Smooth muscle cell (in vitro differentiated cells): ENCODE data around the gene ADAM15. TPM values are rescaled to one million over a fixed set of nuclear protein-coding genes. Genes with fewer than 3 reads are reported as not detected.

Experiments used
- DNase-seq: peaks from one replicate; lab custom pipeline; 2025; ENCODE audit not compliant: unreplicated experiment; lab: John Stamatoyannopoulos, UW
- H2AFZ ChIP-seq: fragments of 200-600 bp; sonication (generic); 2 replicates; pipeline ENCODE4 v1.6.0; 2016; ENCODE audit warnings: antibody characterized with exemption, low read depth, mild to moderate bottlenecking
- H3F3A ChIP-seq: fragments of 200-600 bp; sonication (generic); 2 replicates; pipeline ENCODE4 v1.6.0; 2017; ENCODE audit warnings: antibody characterized with exemption, low read depth
- H3K27ac ChIP-seq: fragments of 200-600 bp; sonication (generic); 2 replicates; pipeline ENCODE4 v1.5.1; 2016; ENCODE audit warnings: low read depth, mild to moderate bottlenecking
- H3K27me3 ChIP-seq: fragments of 200-600 bp; sonication (generic); 2 replicates; pipeline ENCODE4 v1.6.1; 2016; ENCODE audit warnings: low read depth, mild to moderate bottlenecking
- H3K36me3 ChIP-seq: fragments of 200-600 bp; sonication (generic); 2 replicates; pipeline ENCODE4 v1.5.1; 2016; ENCODE audit warnings: low read depth
- H3K4me1 ChIP-seq: fragments of 200-600 bp; sonication (generic); 2 replicates; pipeline ENCODE4 v1.5.1; 2016; ENCODE audit warnings: low read depth
- H3K4me2 ChIP-seq: fragments of 200-600 bp; sonication (generic); 2 replicates; pipeline ENCODE4 v1.6.0; 2016; ENCODE audit warnings: mild to moderate bottlenecking
- H3K4me3 ChIP-seq: fragments of 200-600 bp; sonication (generic); 2 replicates; pipeline ENCODE4 v1.5.1; 2016; ENCODE audit warnings: mild to moderate bottlenecking
- H3K79me2 ChIP-seq: fragments of 200-600 bp; sonication (generic); 2 replicates; pipeline ENCODE4 v1.6.0; 2016; ENCODE audit warnings: low read depth, mild to moderate bottlenecking
- H3K9ac ChIP-seq: fragments of 200-600 bp; sonication (generic); 2 replicates; pipeline ENCODE4 v1.6.0; 2016; ENCODE audit warnings: low read depth
- H3K9me3 ChIP-seq: fragments of 200-600 bp; sonication (generic); replicated peaks from 2 replicates; pipeline ENCODE4 v1.5.1; 2016; ENCODE audit warnings: low read depth
- H4K20me1 ChIP-seq: fragments of 200-600 bp; sonication (generic); 2 replicates; pipeline ENCODE4 v1.6.0; 2016; ENCODE audit warnings: low read depth
- CTCF ChIP-seq: fragments of 200-600 bp; sonication (generic); IDR thresholded peaks from 2 replicates; pipeline ENCODE4 v1.5.1; 2017; ENCODE audit warnings: borderline replicate concordance, mild to moderate bottlenecking, antibody characterized with exemption; ENCODE audit not compliant: insufficient read depth, poor library complexity, severe bottlenecking
- WGBS: methylation state at CpG from one replicate; pipeline ENCODE4 v1.1.7; 2016; ENCODE audit warnings: low lambda C conversion rate; 5-methylcytosine and 5-hydroxymethylcytosine counted together
- polyA plus RNA-seq: library from polyadenylated mRNA; unstranded; fragments of >200 nt; fragmentation: Nextera tagmentation; extraction: Ambion mirVana; gene quantifications from 2 replicates; pipeline ENCODE4 v1.2.1, GENCODE V29; 2016
- total RNA-seq: library from RNA; depleted of rRNA; stranded (reverse); fragments of >200 nt; gene quantifications from 2 replicates; pipeline ENCODE4 v1.2.3, GENCODE V29; 2014

Gene ADAM15
- total and polyA plus RNA-seq, 2 experiments from 2014 or later: 41.2 to 45.4 TPM

DNA sequence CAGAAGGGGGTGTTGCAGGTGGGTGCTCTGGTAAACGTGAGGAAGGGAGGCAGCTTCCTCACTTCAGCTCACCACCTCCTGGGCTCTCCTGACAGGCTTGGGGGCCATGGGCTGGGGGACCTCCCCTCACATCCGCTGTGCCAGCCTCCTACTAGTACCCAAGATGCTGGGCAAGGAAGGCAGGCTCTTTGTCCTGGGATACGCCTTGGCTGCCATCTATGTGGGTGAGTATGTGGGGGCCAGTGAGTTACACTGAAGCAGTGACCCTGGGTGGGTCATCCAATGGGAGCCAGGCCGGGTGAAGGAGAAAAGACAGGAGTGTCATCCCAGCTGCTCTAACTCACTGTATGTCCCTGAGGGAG, 11.8 kb upstream of the ADAM15 start:
- WGBS: 84% methylated on average over 4 of the region's 4 CpGs

DNA sequence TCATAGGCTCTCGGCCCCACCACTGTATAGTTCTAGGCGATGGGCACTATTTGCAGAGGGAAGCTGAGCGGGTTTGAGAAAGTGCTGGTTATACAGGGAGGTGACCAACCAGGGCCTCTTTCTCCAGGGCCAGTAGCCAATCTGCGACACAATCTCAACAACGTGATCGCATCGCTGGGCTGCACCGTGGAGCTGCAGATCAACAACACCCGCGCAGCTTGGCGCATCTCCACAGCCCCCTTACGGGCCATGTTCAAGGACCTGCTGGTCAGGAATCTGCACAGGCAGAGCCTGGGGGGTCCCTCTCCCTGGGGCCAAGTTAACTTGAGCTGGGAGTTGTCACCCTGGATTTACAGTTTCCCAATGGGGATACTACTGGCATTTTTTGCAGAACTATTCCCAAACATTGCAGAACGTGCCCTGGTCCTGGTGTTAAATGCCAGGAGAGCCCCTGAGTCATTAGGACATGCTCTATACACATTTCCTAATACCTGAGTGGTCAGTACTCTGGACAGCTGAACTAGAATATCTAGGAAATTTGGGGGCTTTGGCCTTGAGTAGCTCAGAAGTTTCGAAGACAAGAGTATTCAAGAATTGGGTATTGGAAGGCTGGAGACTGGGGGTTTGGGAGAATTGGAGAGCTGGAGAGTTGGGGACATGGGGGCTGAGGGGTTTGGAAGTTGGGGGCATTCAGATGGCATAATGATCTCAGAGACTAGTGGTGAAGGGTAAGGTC, 10.6 kb upstream of the ADAM15 start:
- no peak overlapping the region for H3K27ac ChIP-seq
- no peaks in the 10 kb centered on the region for H3K79me2 ChIP-seq
- H3K4me1 ChIP-seq: peaks cover 3% of the 10 kb centered on the region
- H2AFZ ChIP-seq: no peak overlapping the region
- H3K9ac ChIP-seq: no peak overlapping the region
- no peaks in the 10 kb centered on the region for H3F3A ChIP-seq
- H3K4me3 ChIP-seq: no peak overlapping the region
- no peaks in the 10 kb centered on the region for H3K36me3 ChIP-seq
- no peak for DNase-seq
- H3K27me3 ChIP-seq: no peaks in the 10 kb centered on the region
- H3K9me3 ChIP-seq: no peaks in the 10 kb centered on the region
- no peak for TF ChIP-seq CTCF
- WGBS: 88% methylated on average over 12 of the region's 14 CpGs
- no peak overlapping the region for H3K4me2 ChIP-seq
- no peaks in the 10 kb centered on the region for H4K20me1 ChIP-seq

More for the DNA sequence above, 11.8 kb upstream of the ADAM15 start:
- Histone ChIP-seq H3K4me2 (no peak overlapping the region), H3K27ac (no peak overlapping the region), H3F3A (no peaks in the 10 kb centered on the region), H2AFZ (no peak overlapping the region), H3K4me3 (no peak overlapping the region), H3K36me3 (no peaks in the 10 kb centered on the region), H3K79me2 (no peaks in the 10 kb centered on the region), H3K4me1 (no peaks in the 10 kb centered on the region), H3K9me3 (no peaks in the 10 kb centered on the region), H3K9ac (no peak overlapping the region), H3K27me3 (no peaks in the 10 kb centered on the region), H4K20me1 (no peaks in the 10 kb centered on the region)
- DNase-seq: no peak
- no peak for TF ChIP-seq CTCF

DNA sequence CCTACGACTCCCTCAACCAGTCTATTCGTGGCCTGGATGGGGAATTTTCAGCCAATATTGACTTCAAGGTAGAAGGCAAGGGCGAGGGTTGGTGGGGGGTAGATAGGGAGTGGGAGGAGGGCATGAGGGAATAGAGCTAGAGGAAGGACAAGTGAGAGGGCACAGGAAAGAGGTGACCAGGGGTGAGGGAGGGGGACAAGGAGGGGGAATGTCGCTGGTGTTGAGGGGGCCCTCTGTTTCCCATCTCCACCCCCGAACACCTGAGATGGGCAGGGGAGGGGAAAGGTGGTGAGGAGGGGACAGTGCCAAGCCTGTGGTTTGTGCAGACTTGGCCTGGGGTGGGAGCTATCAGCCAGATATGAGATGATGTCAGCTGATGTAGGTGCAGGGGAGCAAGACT, 8.3 kb upstream of the ADAM15 start:
- Histone ChIP-seq H3K27me3 (no peaks in the 10 kb centered on the region), H3K79me2 (no peaks in the 10 kb centered on the region), H3K9me3 (no peaks in the 10 kb centered on the region), H2AFZ (no peak overlapping the region), H3K9ac (no peak overlapping the region), H3K4me1 (peaks cover 3% of the 10 kb centered on the region), H3K27ac (no peak overlapping the region), H4K20me1 (no peaks in the 10 kb centered on the region), H3K4me2 (no peak overlapping the region), H3F3A (no peaks in the 10 kb centered on the region), H3K4me3 (no peak overlapping the region), H3K36me3 (no peaks in the 10 kb centered on the region)
- 80% methylated on average over 5 of the region's 5 CpGs for WGBS
- no peak for DNase-seq
- TF ChIP-seq CTCF: no peak

DNA sequence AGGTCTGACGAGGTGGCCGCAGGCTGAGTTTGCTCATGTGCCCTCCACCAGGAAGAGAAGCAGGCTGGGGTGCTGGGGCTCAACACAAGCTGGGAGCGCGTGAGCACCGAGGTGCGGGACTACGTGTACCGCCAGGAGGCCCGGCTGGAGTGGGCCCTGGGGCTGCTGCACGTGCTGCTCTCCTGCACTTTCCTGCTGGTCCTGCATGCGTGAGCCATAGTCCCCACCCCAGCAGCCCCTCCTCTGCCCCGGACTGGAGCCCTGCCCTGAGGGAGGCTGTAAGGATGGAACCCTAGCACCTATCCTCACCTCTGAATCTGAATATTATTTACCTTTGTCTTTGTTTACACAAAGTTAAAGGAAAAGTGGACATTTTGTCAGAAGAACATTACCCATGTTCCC, 7.8 kb upstream of the ADAM15 start:
- no peak overlapping the region for H3K9ac ChIP-seq
- H3F3A ChIP-seq: no peaks in the 10 kb centered on the region
- H3K4me2 ChIP-seq: no peak overlapping the region
- no peak for TF ChIP-seq CTCF
- H3K9me3 ChIP-seq: no peaks in the 10 kb centered on the region
- H3K79me2 ChIP-seq: no peaks in the 10 kb centered on the region
- 78% methylated on average over 12 of the region's 12 CpGs for WGBS
- no peaks in the 10 kb centered on the region for H4K20me1 ChIP-seq
- H3K4me1 ChIP-seq: peaks cover 3% of the 10 kb centered on the region
- no peaks in the 10 kb centered on the region for H3K27me3 ChIP-seq
- no peak for DNase-seq
- no peak overlapping the region for H3K4me3 ChIP-seq
- H2AFZ ChIP-seq: no peak overlapping the region
- H3K36me3 ChIP-seq: no peaks in the 10 kb centered on the region
- no peak overlapping the region for H3K27ac ChIP-seq
